HL-60 (cell line): Measurements from ENCODE around the gene SALL1.

ENCODE experiments used
- DNase-seq, 2 experiments: peaks; one replicate each; pipeline ENCODE4 v3.0.0-alpha.2; 2010 to 2020; ENCODE audit warnings: low read depth in 1 of 2, low spot score in 1 of 2
- H3K27ac ChIP-seq: fragments of 250-450 bp; sonication (Bioruptor Pico); replicated peaks from 2 replicates; pipeline ENCODE4 v1.5.1; 2020; ENCODE audit warnings: mild to moderate bottlenecking, moderate library complexity
- H3K27me3 ChIP-seq: fragments of 250-450 bp; sonication (Bioruptor Pico); 2 replicates; pipeline ENCODE4 v1.5.1; 2021; ENCODE audit warnings: mild to moderate bottlenecking, moderate library complexity; ENCODE audit not compliant: insufficient read depth, poor library complexity, severe bottlenecking
- H3K4me3 ChIP-seq: replicated peaks from 2 replicates; pipeline ENCODE4 v1.5.1; 2011; ENCODE audit warnings: mild to moderate bottlenecking, control low read depth, low read length; ENCODE audit not compliant: insufficient read depth
- GABPA ChIP-seq: IDR thresholded peaks from 2 replicates; pipeline ENCODE4 v1.6.1; 2012; ENCODE audit warnings: low read depth
- POLR2AphosphoS5 ChIP-seq: IDR thresholded peaks from 2 replicates; pipeline ENCODE4 v1.6.1; 2012; ENCODE audit warnings: low read depth
- SPI1 ChIP-seq: IDR thresholded peaks from 2 replicates; pipeline ENCODE4 v1.6.1; 2012; ENCODE audit warnings: low read depth, mild to moderate bottlenecking, borderline replicate concordance
- TF ChIP-seq, protein P1 (sequence below): IDR thresholded peaks from 2 replicates; pipeline ENCODE4 v1.6.1; 2012; ENCODE audit warnings: low read depth; ENCODE audit not compliant: insufficient replicate concordance
- TF ChIP-seq, protein P2 (sequence below): IDR thresholded peaks from one replicate; pipeline ENCODE4 v1.5.1; 2011; ENCODE audit warnings: low read length, control low read depth, inconsistent platforms; ENCODE audit not compliant: insufficient read depth

Gene SALL1

DNA sequence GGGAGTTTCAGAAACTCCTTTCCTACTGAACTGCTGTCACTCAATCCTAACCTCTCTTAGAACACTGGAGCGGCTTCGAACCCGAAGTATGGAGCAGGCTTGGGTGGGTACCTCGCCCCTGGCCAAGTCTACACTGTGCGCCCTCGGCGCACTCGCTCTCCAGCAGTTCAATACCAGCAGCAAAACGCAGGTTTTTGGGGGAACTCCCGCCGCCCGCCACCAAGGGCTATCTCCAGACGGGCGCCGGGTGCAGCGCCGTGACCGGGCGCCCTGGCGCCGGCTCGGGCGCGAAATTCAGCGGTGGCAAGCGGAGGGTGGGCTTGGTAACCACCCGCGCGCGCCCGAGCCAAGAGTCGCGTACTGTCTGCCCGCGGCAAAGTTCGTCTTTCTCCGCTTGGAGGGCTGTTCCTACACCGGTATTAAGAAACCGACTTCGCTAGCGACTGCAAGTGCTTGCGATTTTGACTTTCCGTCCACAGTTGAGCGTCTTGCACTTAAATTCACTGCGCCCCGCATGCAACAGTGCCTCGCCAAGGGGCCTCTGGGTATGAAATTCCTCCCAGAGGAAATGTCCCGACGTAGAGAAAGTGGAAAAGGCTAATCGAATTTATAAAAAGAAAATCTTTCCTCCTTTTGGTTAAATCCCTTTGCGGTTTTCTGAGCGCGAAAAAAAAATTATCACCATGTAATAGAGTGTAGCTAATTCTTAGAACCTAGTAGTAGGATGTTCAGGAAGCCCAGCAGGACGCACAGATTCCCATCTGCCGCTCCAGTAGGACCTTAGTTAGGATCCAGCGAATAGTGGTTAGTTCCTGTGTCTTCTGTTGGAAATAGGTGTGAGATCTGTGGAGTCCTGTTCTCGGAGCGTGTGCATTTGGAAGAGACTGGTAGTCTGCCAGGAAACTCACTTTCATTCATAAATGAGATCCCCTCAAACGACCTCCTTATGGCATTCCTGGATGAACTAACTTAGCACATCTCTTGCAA, 5.0 kb upstream of the SALL1 start:
- DNase-seq: no peak
- Histone ChIP-seq H3K27me3 (peaks cover 52% of the 10 kb centered on the region), H3K4me3 (no peak overlapping the region), H3K27ac (no peak overlapping the region)
- TF ChIP-seq, protein P1, sequence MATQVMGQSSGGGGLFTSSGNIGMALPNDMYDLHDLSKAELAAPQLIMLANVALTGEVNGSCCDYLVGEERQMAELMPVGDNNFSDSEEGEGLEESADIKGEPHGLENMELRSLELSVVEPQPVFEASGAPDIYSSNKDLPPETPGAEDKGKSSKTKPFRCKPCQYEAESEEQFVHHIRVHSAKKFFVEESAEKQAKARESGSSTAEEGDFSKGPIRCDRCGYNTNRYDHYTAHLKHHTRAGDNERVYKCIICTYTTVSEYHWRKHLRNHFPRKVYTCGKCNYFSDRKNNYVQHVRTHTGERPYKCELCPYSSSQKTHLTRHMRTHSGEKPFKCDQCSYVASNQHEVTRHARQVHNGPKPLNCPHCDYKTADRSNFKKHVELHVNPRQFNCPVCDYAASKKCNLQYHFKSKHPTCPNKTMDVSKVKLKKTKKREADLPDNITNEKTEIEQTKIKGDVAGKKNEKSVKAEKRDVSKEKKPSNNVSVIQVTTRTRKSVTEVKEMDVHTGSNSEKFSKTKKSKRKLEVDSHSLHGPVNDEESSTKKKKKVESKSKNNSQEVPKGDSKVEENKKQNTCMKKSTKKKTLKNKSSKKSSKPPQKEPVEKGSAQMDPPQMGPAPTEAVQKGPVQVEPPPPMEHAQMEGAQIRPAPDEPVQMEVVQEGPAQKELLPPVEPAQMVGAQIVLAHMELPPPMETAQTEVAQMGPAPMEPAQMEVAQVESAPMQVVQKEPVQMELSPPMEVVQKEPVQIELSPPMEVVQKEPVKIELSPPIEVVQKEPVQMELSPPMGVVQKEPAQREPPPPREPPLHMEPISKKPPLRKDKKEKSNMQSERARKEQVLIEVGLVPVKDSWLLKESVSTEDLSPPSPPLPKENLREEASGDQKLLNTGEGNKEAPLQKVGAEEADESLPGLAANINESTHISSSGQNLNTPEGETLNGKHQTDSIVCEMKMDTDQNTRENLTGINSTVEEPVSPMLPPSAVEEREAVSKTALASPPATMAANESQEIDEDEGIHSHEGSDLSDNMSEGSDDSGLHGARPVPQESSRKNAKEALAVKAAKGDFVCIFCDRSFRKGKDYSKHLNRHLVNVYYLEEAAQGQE: no peak
- TF ChIP-seq POLR2AphosphoS5 (no peak), GABPA (no peak), SPI1 (no peak)
- TF ChIP-seq, protein P2, sequence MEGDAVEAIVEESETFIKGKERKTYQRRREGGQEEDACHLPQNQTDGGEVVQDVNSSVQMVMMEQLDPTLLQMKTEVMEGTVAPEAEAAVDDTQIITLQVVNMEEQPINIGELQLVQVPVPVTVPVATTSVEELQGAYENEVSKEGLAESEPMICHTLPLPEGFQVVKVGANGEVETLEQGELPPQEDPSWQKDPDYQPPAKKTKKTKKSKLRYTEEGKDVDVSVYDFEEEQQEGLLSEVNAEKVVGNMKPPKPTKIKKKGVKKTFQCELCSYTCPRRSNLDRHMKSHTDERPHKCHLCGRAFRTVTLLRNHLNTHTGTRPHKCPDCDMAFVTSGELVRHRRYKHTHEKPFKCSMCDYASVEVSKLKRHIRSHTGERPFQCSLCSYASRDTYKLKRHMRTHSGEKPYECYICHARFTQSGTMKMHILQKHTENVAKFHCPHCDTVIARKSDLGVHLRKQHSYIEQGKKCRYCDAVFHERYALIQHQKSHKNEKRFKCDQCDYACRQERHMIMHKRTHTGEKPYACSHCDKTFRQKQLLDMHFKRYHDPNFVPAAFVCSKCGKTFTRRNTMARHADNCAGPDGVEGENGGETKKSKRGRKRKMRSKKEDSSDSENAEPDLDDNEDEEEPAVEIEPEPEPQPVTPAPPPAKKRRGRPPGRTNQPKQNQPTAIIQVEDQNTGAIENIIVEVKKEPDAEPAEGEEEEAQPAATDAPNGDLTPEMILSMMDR: no peak

DNA sequence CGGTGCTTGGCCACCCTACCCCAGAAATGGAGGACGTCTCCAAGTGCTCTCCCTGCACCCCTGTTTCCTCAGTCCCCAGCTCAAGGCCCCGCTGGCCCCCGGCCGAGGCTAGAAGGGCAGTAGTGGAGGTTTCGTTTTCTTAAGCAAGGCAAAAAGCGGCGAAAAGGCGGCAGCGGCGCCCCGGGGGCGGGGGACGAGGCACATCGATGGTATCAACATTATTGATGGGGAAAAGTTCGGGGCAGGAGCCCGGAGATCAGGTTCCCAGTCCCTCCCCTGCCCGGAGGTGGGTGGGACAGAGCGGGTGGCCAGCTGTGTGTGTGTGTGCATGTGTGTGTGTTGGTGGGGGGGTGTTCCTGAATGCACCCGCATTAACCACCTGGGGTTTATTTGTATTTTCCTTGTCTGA, 4.1 kb upstream of the SALL1 start:
- H3K27ac ChIP-seq: no peak overlapping the region
- H3K4me3 ChIP-seq: no peak overlapping the region
- no peak for DNase-seq
- H3K27me3 ChIP-seq: peaks cover 60% of the 10 kb centered on the region
- TF ChIP-seq, protein P2: no peak
- TF ChIP-seq SPI1 (no peak), GABPA (no peak), POLR2AphosphoS5 (no peak)
- TF ChIP-seq, protein P1: no peak

DNA sequence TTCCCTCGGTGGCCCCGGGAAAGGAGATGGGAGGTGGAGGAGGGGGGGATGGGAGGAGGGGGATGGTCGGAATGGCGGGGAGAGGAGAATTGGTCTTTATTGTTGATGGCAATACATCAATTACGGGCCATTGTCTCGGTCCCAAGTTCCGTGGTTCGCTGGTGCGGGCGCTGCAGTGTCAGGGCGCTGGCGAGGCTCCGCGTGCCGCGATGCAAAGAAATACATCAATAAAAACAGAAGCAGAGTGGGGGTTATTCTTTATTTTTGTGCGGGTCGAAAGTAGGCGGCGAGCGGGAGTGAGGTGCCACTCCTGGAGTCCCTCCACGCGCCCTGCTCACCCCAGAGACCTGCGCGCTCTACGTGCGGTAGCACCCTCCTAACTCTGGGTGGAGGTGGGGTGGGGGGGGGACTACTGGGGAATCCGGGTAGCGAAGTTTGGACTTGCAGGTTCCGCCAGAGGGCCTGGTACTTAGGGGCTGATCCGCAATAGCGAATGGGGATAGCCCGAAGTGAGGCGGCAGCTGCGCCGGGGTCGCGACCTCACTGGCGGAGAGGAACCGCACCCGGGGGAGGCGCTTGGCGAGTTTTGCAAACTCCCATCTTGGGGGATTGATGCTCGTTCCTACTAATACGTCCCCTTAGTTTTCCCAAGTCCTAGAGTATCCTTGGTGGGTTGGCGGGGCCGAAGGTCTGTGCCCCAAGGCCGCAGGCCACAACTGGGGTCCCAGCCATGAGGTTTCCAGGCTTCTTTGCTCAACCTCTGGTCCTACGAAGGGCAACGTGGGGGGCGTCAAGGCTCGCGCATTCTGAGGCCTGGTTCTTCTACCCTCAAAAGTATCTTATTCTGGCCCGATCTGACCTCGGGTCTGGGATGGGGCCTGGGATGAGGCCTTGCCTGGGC, 3.5 kb upstream of the SALL1 start:
- Histone ChIP-seq H3K27me3 (peaks cover 66% of the 10 kb centered on the region), H3K4me3 (no peak overlapping the region), H3K27ac (no peak overlapping the region)
- TF ChIP-seq GABPA (no peak), POLR2AphosphoS5 (no peak), SPI1 (no peak)
- TF ChIP-seq, protein P2: no peak
- TF ChIP-seq, protein P1: no peak
- DNase-seq: no peak
